Forelimb muscle (tissue), 1 donor: ENCODE data around the gene TFAP2A. TPM values are rescaled to one million over a fixed set of nuclear protein-coding genes. Genes with fewer than 3 reads are reported as not detected.

Experiments used
- DNase-seq: peaks from one replicate; pipeline ENCODE4 v3.0.0-alpha.2; 2013; ENCODE audit warnings: low read depth
- polyA plus RNA-seq: library from polyadenylated mRNA; unstranded; fragments of 120-200 nt; gene quantifications from one replicate; pipeline ENCODE4 v1.2.1, GENCODE V29; 2013; ENCODE audit not compliant: insufficient read length

Gene TFAP2A
- polyA plus RNA-seq, 1 donor = 0.43 TPM

GRCh38 chr6:10383331-10384090 lies 31.4 kb downstream of the TFAP2A start:
- no peak for DNase-seq

GRCh38 chr6:10382728-10383330 lies 32.0 kb downstream of the TFAP2A start:
- no peak for DNase-seq

GRCh38 chr6:10382322-10382721 lies 32.6 kb downstream of the TFAP2A start:
- DNase-seq = no peak

DNA sequence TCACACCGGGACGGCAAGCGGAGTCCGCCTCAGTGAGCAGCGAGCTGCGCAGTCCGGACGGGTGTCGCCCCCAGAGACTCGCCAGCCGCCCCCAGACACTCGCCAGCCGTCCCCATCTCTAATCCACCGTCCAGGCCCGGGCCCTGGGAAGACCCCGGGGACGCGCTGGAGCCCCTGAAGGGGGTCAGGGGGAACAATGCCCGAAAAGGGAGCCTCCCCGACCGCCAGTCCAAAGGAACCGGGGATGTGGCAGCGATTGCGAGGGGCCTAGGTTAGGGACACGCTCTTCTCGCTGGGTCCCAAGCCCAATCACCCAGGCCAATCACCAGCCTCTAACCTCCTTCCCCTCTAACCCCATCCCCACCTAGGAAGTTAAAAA lies 33.1 kb downstream of the TFAP2A start:
- DNase-seq = no peak

DNA sequence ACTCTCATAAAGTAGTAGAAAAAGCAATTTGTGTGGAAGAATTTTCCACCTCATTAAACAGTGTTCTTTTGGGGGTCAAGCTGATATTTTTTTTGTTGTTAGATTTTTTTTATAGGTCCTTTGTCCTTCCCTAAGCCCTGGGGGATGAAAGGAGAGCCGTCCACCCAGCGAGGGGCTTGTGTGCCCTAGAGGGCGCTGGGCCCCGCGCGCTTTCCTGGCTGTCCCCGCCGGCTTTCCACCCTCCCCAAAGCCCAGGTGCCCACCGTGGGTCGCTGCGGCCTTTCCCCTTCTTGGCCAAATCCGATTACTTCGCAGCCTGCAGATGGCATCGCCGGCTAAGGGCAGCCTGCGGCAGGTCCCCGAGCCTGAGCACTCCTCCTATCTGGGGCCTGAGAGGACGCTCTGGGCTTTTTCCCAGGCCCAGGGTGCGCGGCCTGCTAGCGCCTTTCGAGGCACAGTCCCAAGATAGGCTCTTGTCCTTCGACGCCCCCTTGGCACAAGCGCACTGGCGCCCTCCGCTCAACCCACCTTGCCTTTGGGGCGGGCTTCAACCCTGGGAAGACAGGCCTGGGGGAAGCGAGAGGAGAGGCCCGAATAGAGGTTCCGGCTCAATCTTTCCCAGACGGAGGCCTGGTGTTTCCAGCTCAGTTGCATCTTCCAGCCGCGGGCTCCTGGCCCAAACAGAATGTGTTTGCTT lies 33.6 kb downstream of the TFAP2A start:
- DNase-seq = no peak

DNA sequence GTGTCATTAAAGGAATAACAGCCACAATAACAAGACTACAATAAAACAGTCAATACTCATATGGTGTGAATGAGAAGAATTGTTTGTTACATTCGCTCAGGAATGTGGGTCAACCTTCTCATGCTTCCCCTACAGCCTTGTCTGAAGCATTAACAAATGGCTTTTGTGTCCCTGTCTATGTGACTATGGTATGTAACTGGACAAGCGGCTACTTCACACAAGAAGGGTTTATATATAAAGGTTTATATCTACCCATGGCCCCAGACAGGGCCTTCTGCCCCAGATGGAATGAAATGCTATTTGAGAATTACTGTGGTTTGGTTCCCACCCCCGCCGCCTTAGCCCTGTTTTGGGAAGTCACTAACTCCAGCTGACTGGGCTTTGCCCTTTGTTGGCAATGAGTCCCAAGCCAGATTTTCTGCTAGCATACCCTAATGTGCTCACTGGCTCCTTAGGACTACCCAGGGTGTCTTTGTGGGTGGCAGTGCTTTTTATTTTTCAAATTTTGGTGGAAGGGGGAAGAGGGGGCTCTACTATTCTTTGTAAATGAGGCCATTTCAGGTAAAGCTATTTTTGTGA lies 39.4 kb downstream of the TFAP2A start:
- DNase-seq = no peak

GRCh38 chr6:10373642-10374359 lies 41.1 kb downstream of the TFAP2A start:
- no peak for DNase-seq

DNA sequence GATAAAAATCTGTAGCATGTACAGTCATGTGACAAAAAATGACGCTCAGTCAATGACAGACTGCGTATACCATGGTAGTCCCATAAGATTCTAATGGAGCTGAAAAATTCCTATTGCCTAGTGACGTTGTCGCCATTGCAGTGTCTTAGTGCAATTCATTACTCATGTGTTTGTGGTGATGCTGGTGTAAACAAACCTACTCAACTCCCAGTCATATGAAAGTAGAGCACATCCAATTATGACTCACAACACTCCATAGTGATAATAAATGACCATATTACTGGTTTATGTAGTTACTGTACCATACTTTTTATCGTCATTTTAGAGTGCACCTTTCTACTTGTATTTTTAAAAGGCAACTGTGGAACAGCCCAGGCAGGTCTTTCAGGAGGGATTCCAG lies 45.0 kb downstream of the TFAP2A start:
- no peak for DNase-seq

DNA sequence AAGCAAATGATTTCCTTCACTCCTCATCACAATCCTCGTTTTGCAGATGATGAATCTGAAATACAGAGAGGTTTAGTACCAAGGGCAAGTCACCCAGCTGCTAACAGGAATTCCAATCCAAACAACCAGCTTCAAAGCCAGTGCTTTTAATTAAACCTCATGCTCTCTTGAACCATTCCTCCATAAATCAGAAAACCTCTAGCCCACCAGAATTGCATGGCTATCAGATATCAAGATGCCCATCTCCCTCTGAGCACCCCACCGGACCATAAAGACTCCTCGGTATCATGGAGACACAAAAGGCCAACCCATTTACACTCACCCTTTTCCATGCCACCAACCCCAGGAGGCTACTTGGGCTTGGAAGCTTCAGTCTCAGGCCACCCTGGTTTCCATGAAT lies 46.0 kb downstream of the TFAP2A start:
- DNase-seq = no peak

DNA sequence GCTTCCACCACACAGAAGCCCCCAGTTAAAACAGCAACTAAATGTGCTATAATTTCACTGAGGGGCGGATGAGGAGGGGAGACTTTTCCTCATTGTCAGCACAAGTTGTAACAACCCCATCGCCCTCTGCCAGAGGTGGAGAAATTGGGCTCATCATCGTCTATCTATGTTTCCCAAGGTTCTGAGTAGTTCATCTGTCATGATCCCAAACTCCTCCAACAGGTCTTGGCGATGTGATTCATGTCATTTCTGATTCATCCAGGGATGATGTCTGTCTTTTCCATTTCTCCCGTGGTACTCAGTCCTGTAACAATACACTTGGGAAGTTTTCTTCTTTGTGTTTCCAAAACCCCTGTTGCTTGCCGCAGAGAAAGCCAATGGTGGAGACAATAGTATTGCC lies 51.0 kb downstream of the TFAP2A start:
- DNase-seq = no peak

DNA sequence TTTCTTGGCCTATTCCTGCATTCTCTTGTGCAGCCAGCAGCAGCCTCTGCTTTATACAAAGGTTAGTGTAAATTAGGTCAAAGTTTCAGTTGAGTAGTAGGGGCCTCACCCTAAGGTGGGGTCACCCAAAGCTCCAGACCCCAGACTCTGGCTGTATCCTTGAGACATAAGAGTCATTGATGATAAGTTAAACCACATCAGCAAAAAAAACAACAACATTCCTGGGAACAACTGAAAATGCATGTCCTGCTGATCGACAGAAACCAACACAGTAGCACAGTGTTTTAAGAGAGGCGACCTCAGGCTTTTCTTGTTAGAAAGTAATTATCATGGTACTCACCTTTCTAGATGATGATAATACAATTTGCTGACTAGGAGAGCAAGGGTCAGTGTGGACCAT lies 52.6 kb downstream of the TFAP2A start:
- DNase-seq = no peak

DNA sequence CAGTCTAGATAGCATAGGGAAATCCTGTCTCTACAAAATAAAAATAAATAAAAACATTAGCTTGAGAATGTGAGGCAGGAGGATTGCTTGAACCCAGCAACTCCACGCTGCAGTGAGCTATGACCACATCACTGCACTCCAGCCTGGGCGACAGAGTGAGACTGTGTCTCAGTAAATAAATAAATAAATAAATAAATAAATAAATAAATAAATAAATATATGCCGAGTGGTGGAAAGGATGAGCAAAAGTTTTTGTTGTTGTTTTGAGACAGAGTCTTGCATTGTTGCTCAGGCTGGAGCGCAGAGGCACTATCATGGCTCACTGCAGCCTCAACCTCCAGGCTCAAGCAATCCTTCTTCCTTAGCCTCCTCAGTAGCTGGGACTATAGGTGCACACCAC lies 53.4 kb downstream of the TFAP2A start:
- DNase-seq = no peak

DNA sequence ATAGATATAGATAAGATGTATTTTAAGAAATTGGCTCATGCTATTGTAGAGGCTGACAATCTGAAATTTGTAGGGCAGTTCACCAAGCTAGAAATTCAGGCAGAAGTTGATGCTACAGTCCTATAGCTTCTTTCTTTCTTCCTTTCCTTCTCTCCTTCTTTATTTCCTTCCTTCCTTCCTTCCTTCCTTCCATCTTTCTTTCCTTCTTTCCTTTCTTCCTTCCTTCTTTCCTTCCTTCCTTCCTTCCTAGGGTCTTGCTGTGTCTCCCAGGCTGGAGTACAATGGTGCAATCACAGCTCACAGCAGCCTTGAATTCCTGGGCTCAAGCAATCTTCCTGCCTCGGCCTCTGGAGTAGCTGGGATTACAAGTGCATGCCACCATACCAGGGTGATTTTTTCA lies 55.3 kb downstream of the TFAP2A start:
- no peak for DNase-seq

- no peak for DNase-seq
These were observed 59.7 kb downstream of the TFAP2A start for GRCh38 chr6:10355115-10355702.

GRCh38 chr6:10351791-10352190 lies 63.1 kb downstream of the TFAP2A start:
- DNase-seq = peak; percentile 14

- DNase-seq = no peak
These were observed 64.2 kb downstream of the TFAP2A start for GRCh38 chr6:10350720-10351119.

DNA sequence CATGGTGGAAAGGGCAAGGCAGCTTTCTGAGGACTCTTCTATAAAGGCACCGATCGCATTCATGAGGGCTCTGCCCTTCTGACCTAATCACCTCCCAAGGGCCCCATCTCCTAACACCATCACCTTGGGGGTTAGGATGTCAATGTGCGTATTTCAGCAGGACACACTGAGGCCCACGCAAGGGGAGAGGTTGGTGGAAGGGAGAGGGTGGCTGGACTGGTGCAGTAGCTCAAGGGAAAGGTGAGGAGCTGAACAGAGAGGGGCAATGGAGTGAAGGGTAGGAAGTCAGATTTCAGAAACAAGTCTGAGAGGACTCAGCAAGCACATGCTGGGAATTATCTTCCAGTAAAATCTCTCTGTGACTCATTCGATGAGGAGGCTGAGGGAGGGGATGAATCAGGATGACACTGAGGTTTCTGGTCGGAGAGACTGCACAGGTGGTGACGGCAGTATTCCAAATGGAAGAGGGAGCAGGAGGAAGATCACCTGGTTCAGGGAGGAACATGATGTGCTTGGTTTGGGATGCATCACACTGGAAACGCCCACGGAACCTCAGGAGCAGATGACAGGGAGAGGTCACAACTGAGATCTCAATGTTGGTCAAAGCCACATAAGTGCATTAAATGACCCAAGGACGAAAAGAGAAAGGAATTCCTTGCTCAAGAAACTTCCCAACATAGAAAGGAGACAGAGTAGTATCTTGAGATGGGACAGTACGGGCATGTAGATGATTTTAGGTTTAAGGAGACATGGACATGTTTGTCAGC lies 67.1 kb downstream of the TFAP2A start:
- no peak for DNase-seq
